Smooth muscle cell (in vitro differentiated cells): ENCODE results near the gene SCN1B. TPM values are rescaled to one million over a fixed set of nuclear protein-coding genes. Genes with fewer than 3 reads are reported as not detected.
"Not testable (repeated sequence)": the region's sequence is repeated elsewhere in the genome, so short reads cannot be mapped to it uniquely, and the experiment has no call there.

Experiments
- DNase-seq: peaks from one replicate; lab custom pipeline; 2025; ENCODE audit not compliant: unreplicated experiment; lab: John Stamatoyannopoulos, UW
- H2AFZ ChIP-seq: fragments of 200-600 bp; sonication (generic); 2 replicates; pipeline ENCODE4 v1.6.0; 2016; ENCODE audit warnings: antibody characterized with exemption, low read depth, mild to moderate bottlenecking
- H3F3A ChIP-seq: fragments of 200-600 bp; sonication (generic); 2 replicates; pipeline ENCODE4 v1.6.0; 2017; ENCODE audit warnings: antibody characterized with exemption, low read depth
- H3K27ac ChIP-seq: fragments of 200-600 bp; sonication (generic); 2 replicates; pipeline ENCODE4 v1.5.1; 2016; ENCODE audit warnings: low read depth, mild to moderate bottlenecking
- H3K27me3 ChIP-seq: fragments of 200-600 bp; sonication (generic); 2 replicates; pipeline ENCODE4 v1.6.1; 2016; ENCODE audit warnings: low read depth, mild to moderate bottlenecking
- H3K36me3 ChIP-seq: fragments of 200-600 bp; sonication (generic); 2 replicates; pipeline ENCODE4 v1.5.1; 2016; ENCODE audit warnings: low read depth
- H3K4me1 ChIP-seq: fragments of 200-600 bp; sonication (generic); 2 replicates; pipeline ENCODE4 v1.5.1; 2016; ENCODE audit warnings: low read depth
- H3K4me2 ChIP-seq: fragments of 200-600 bp; sonication (generic); 2 replicates; pipeline ENCODE4 v1.6.0; 2016; ENCODE audit warnings: mild to moderate bottlenecking
- H3K4me3 ChIP-seq: fragments of 200-600 bp; sonication (generic); 2 replicates; pipeline ENCODE4 v1.5.1; 2016; ENCODE audit warnings: mild to moderate bottlenecking
- H3K79me2 ChIP-seq: fragments of 200-600 bp; sonication (generic); 2 replicates; pipeline ENCODE4 v1.6.0; 2016; ENCODE audit warnings: low read depth, mild to moderate bottlenecking
- H3K9ac ChIP-seq: fragments of 200-600 bp; sonication (generic); 2 replicates; pipeline ENCODE4 v1.6.0; 2016; ENCODE audit warnings: low read depth
- H3K9me3 ChIP-seq: fragments of 200-600 bp; sonication (generic); replicated peaks from 2 replicates; pipeline ENCODE4 v1.5.1; 2016; ENCODE audit warnings: low read depth
- H4K20me1 ChIP-seq: fragments of 200-600 bp; sonication (generic); 2 replicates; pipeline ENCODE4 v1.6.0; 2016; ENCODE audit warnings: low read depth
- WGBS: methylation state at CpG from one replicate; pipeline ENCODE4 v1.1.7; 2016; ENCODE audit warnings: low lambda C conversion rate; 5-methylcytosine and 5-hydroxymethylcytosine counted together
- polyA plus RNA-seq: library from polyadenylated mRNA; unstranded; fragments of >200 nt; fragmentation: Nextera tagmentation; extraction: Ambion mirVana; gene quantifications from 2 replicates; pipeline ENCODE4 v1.2.1, GENCODE V29; 2016
- total RNA-seq: library from RNA; depleted of rRNA; stranded (reverse); fragments of >200 nt; gene quantifications from 2 replicates; pipeline ENCODE4 v1.2.3, GENCODE V29; 2014
- TF ChIP-seq, protein P1 (sequence below): fragments of 200-600 bp; sonication (generic); IDR thresholded peaks from 2 replicates; pipeline ENCODE4 v1.5.1; 2017; ENCODE audit warnings: borderline replicate concordance, mild to moderate bottlenecking, antibody characterized with exemption; ENCODE audit not compliant: insufficient read depth, poor library complexity, severe bottlenecking

Gene SCN1B
- total and polyA plus RNA-seq, 2 experiments from 2014 or later: 0.99 to 2.2 TPM

DNA sequence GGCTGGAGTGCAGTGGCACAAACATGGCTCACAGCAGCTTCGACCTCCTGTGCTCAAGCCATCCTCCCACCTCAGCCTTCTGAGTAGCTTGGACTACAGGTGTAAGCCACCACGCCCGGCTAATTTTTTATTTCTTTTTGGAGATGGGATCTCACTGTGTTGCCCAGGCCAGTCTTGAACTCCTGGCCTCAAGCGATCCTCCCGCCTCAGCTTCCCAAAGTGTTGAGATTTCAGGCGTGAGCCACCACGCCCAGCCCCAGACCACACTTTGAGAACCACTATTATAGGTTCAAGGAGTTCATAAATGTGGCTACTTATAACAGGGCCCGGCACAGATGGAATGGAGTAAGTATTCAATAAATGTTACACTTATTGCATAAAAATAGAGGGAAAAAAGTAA lies 3.3 kb upstream of the SCN1B start:
- WGBS: 98% methylated on average over 8 of the region's 8 CpGs

GRCh38 chr19:35027851-35028599 lies 2.2 kb upstream of the SCN1B start:
- no peaks in the 10 kb centered on the region for H3F3A ChIP-seq
- H3K9me3 ChIP-seq: no peaks in the 10 kb centered on the region
- H3K36me3 ChIP-seq: no peaks in the 10 kb centered on the region
- 89% methylated on average over 7 of the region's 7 CpGs for WGBS
- no peak overlapping the region for H2AFZ ChIP-seq
- H3K9ac ChIP-seq: no peak overlapping the region
- no peak overlapping the region for H3K4me2 ChIP-seq
- H3K27me3 ChIP-seq: peaks cover 16% of the 10 kb centered on the region
- H3K27ac ChIP-seq: no peak overlapping the region
- TF ChIP-seq, protein P1, sequence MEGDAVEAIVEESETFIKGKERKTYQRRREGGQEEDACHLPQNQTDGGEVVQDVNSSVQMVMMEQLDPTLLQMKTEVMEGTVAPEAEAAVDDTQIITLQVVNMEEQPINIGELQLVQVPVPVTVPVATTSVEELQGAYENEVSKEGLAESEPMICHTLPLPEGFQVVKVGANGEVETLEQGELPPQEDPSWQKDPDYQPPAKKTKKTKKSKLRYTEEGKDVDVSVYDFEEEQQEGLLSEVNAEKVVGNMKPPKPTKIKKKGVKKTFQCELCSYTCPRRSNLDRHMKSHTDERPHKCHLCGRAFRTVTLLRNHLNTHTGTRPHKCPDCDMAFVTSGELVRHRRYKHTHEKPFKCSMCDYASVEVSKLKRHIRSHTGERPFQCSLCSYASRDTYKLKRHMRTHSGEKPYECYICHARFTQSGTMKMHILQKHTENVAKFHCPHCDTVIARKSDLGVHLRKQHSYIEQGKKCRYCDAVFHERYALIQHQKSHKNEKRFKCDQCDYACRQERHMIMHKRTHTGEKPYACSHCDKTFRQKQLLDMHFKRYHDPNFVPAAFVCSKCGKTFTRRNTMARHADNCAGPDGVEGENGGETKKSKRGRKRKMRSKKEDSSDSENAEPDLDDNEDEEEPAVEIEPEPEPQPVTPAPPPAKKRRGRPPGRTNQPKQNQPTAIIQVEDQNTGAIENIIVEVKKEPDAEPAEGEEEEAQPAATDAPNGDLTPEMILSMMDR: no peak
- no peaks in the 10 kb centered on the region for H3K79me2 ChIP-seq
- H4K20me1 ChIP-seq: peaks cover 7% of the 10 kb centered on the region
- H3K4me1 ChIP-seq: no peaks in the 10 kb centered on the region
- H3K4me3 ChIP-seq: no peak overlapping the region
- DNase-seq: no peak

More for the DNA sequence above, 3.3 kb upstream of the SCN1B start:
- TF ChIP-seq, protein P1: no peak
- Histone ChIP-seq H4K20me1 (peaks cover 7% of the 10 kb centered on the region), H3K4me1 (no peaks in the 10 kb centered on the region), H3K4me3 (no peak overlapping the region), H3K27ac (no peak overlapping the region), H3K9me3 (no peaks in the 10 kb centered on the region), H3K9ac (no peak overlapping the region), H3K36me3 (no peaks in the 10 kb centered on the region), H3K79me2 (no peaks in the 10 kb centered on the region), H2AFZ (no peak overlapping the region), H3F3A (no peaks in the 10 kb centered on the region), H3K4me2 (no peak overlapping the region), H3K27me3 (peaks cover 9% of the 10 kb centered on the region)
- DNase-seq: no peak

GRCh38 chr19:35028600-35028885 lies 1.7 kb upstream of the SCN1B start:
- not testable (repeated sequence) for H3K79me2 ChIP-seq, H2AFZ ChIP-seq, H3K27ac ChIP-seq, H3K4me1 ChIP-seq, H3F3A ChIP-seq, H4K20me1 ChIP-seq, H3K9me3 ChIP-seq, H3K4me3 ChIP-seq, H3K36me3 ChIP-seq, H3K9ac ChIP-seq, H3K4me2 ChIP-seq, DNase-seq
- WGBS: 91% methylated on average over 3 of the region's 3 CpGs
- peaks cover 16% of the 10 kb centered on the region for H3K27me3 ChIP-seq

DNA sequence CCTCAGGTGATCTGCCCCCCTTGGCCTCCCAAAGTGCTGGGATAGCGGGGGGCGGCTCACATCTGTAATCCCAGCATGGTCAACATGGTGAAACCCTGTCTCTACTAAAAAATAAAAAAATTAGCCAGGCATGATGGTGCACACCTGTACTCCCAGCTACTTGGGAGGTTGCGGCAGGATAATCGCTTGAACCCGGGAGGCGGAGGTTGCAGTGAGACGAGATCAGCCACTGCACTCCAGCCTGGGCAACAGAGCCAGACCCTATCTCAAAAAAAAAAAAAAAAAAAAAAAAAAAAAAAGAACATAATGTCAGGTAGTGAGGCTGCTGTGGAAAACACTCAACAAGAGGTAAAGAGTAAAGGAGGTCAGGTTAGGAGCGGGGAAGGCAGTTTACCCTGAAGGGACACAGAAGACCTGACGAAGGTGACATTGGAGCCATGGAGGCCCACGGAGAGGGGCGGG lies 964 bp upstream of the SCN1B start:
- 73% methylated on average over 11 of the region's 11 CpGs for WGBS
- H3K4me2 ChIP-seq, H3K36me3 ChIP-seq, H3K9ac ChIP-seq, H3K27ac ChIP-seq, DNase-seq, H3K4me1 ChIP-seq, H3K79me2 ChIP-seq, H3K9me3 ChIP-seq, H3K4me3 ChIP-seq, H4K20me1 ChIP-seq, H2AFZ ChIP-seq, H3F3A ChIP-seq: not testable (repeated sequence)
- H3K27me3 ChIP-seq: peaks cover 16% of the 10 kb centered on the region
